Astrocyte of the cerebellum (primary cell): ENCODE data around the gene GNAQ.

Source experiments
- DNase-seq: peaks from one replicate; pipeline ENCODE4 v3.0.0-alpha.2; 2011; ENCODE audit warnings: low read depth
- H3K4me3 ChIP-seq: 2 replicates; pipeline ENCODE4 v1.5.1; 2011; ENCODE audit warnings: mild to moderate bottlenecking, low read depth, low read length, moderate library complexity
- in situ Hi-C: cut with HindIII; loops from 2 replicates; pipeline ENCODE4 v1.10.0; 2017; ENCODE audit warnings: low sequenced_read_pairs
- TF ChIP-seq, protein P1 (sequence below): IDR thresholded peaks from 2 replicates; pipeline ENCODE4 v1.5.1; 2012; ENCODE audit warnings: low read length, low read depth, moderate library complexity, mild to moderate bottlenecking; ENCODE audit errors: missing control alignments

The GNAQ gene

GRCh38 chr9:77927265-77927664 lies 104.3 kb downstream of the GNAQ start:
- TF ChIP-seq, protein P1, sequence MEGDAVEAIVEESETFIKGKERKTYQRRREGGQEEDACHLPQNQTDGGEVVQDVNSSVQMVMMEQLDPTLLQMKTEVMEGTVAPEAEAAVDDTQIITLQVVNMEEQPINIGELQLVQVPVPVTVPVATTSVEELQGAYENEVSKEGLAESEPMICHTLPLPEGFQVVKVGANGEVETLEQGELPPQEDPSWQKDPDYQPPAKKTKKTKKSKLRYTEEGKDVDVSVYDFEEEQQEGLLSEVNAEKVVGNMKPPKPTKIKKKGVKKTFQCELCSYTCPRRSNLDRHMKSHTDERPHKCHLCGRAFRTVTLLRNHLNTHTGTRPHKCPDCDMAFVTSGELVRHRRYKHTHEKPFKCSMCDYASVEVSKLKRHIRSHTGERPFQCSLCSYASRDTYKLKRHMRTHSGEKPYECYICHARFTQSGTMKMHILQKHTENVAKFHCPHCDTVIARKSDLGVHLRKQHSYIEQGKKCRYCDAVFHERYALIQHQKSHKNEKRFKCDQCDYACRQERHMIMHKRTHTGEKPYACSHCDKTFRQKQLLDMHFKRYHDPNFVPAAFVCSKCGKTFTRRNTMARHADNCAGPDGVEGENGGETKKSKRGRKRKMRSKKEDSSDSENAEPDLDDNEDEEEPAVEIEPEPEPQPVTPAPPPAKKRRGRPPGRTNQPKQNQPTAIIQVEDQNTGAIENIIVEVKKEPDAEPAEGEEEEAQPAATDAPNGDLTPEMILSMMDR = no peak
- no peak for DNase-seq
- in situ Hi-C loops = no loop called here
- H3K4me3 ChIP-seq = no peak overlapping the region

- TF ChIP-seq, protein P1 = no peak
- in situ Hi-C loops = no loop called here
- no peak overlapping the region for H3K4me3 ChIP-seq
- peak; percentile 60 for DNase-seq
Measured at GRCh38 chr9:77926371-77926878, 105.2 kb downstream of the GNAQ start.

GRCh38 chr9:77922591-77922990 lies 109.0 kb downstream of the GNAQ start:
- DNase-seq = no peak
- TF ChIP-seq, protein P1 = no peak
- in situ Hi-C loops = no loop called here

DNA sequence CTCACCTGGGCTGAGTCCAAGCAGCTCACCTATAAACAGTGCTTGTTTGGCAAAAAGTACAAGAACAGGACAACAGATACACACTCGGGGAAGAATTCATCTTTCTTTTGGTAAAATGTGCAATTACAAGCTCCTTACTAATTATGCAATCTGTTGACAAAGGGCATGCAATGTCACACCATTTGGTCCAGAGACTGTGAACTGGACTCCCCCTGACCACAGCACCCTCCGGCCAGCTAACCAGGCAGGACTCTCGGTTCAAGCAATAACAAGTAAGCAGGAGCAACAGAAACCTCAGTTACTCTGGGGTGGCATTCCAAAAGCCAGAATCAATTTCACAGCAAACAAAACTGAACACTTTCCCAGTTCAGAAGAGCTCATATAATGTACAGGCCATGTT lies 113.8 kb downstream of the GNAQ start:
- DNase-seq = no peak
- no peak overlapping the region for H3K4me3 ChIP-seq
- in situ Hi-C loops = no loop called here
- TF ChIP-seq, protein P1 = no peak

More at GRCh38 chr9:77922591-77922990, 109.0 kb downstream of the GNAQ start:
- no peak overlapping the region for H3K4me3 ChIP-seq

DNA sequence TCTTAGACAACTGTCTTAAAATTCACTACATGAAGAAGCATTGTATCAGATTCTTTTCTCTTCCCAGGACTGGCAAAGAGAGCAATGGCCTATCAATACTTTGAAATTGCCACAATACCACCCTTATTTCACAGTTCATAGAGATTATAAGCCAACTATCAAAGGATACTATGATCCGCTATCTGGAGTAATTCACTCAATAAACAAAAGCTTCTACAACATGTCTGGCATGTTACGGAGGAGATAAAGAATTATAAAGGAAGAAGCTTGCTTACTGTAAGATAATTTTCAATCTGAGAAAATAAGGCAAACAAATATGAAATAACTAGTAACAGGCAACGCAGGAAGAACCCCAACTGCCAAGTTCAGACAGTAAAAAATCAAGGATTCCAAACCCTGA lies 114.8 kb downstream of the GNAQ start:
- TF ChIP-seq, protein P1 = no peak
- H3K4me3 ChIP-seq = no peak overlapping the region
- in situ Hi-C loops = no loop called here
- DNase-seq = no peak

- no peak overlapping the region for H3K4me3 ChIP-seq
- TF ChIP-seq, protein P1 = no peak
- in situ Hi-C loops = no loop called here
- no peak for DNase-seq
Measured at GRCh38 chr9:77916410-77916819, 115.2 kb downstream of the GNAQ start.
